Breast epithelium (tissue), 4 donors: ENCODE data around the gene TNNC2. TPM values are rescaled to one million over a fixed set of nuclear protein-coding genes. Genes with fewer than 3 reads are reported as not detected.
"Not testable (repeated sequence)": the region's sequence is repeated elsewhere in the genome, so short reads cannot be mapped to it uniquely, and the experiment has no call there.

Experiments used
- DNase-seq, 2 donors: peaks; one replicate each; pipeline ENCODE4 v3.0.0-alpha.2; 2019; ENCODE audit warnings: low spot score in 2 of 2
- H3K27ac ChIP-seq, 2 donors: fragments of 200-600 bp; sonication (generic) in 1 of 2; one replicate each; pipeline ENCODE4 v1.5.1; 2016 to 2019; ENCODE audit warnings: mild to moderate bottlenecking in 1 of 2
- H3K27me3 ChIP-seq, 2 donors: fragments of 200-600 bp; sonication (generic) in 1 of 2; one replicate each; pipeline versions ENCODE4 v1.5.1 to v1.6.0; 2017 to 2019; ENCODE audit warnings: control low read depth in 1 of 2, mild to moderate bottlenecking in 1 of 2
- H3K36me3 ChIP-seq: fragments of 200-600 bp; one replicate; pipeline ENCODE4 v1.5.1; 2019
- H3K4me1 ChIP-seq, 2 donors: fragments of 200-600 bp; sonication (generic); one replicate each; pipeline ENCODE4 v1.5.1; 2016 to 2019; ENCODE audit warnings: control low read depth in 1 of 2
- H3K4me3 ChIP-seq, 3 donors: fragments of 200-600 bp; sonication (generic); 1 replicate in 2 of 3; 2 replicates in 1 of 3; pipeline ENCODE4 v1.5.1; 2016 to 2019; ENCODE audit warnings: mild to moderate bottlenecking in 3 of 3, moderate library complexity in 2 of 3
- H3K9me3 ChIP-seq, 2 donors: fragments of 200-600 bp; sonication (generic) in 1 of 2; one replicate each; pipeline ENCODE4 v1.5.1; 2016 to 2019; ENCODE audit warnings: control low read depth in 1 of 2
- CTCF ChIP-seq, 3 donors: fragments of 450-650 bp; IDR thresholded peaks; one replicate each; pipeline ENCODE4 v1.5.1; 2016 to 2017; ENCODE audit warnings: antibody characterized with exemption in 3 of 3, mild to moderate bottlenecking in 3 of 3, moderate library complexity in 3 of 3
- POLR2A ChIP-seq: fragments of 450-650 bp; IDR thresholded peaks from one replicate; pipeline ENCODE4 v1.6.1; 2016; ENCODE audit warnings: antibody characterized with exemption, mild to moderate bottlenecking, moderate library complexity
- POLR2AphosphoS5 ChIP-seq, 3 donors: sonication (generic); formaldehyde crosslinking; IDR thresholded peaks; one replicate each; pipeline ENCODE4 v1.6.1; 2017; ENCODE audit warnings: antibody characterized with exemption in 3 of 3
- intact Hi-C: fragments of 100-400 bp; cut with DNase I; formaldehyde crosslinking; loops from one replicate; pipeline ENCODE4 v1.15.1; 2023; ENCODE audit warnings: low total_unique reads
- total RNA-seq, 3 donors: library from RNA; depleted of rRNA; stranded (reverse); fragments of >200 nt; gene quantifications; one replicate each; pipeline ENCODE4 v1.1.0, GENCODE V29; 2016

TNNC2 gene
- 1 to 10 TPM; 2.0 to 4.8 (median 2.6) TPM for total RNA-seq

- no peak for DNase-seq
- Histone ChIP-seq H3K27ac (peak within 1 kb of the TSS in 1 of 2 donors; percentile 63), H3K36me3 (no peaks in the 10 kb centered on the region), H3K27me3 (peaks cover 0 to 17% of the 10 kb centered on the region in 2 donors), H3K4me1 (peaks cover 0 to 4% of the 10 kb centered on the region in 2 donors), H3K4me3 (no peak within 1 kb of the TSS), H3K9me3 (no peaks in the 10 kb centered on the region)
- TF ChIP-seq POLR2AphosphoS5 (IDR thresholded peaks at IDR 0.05) (no peak), POLR2A (no peak), CTCF (IDR thresholded peaks at IDR 0.05) (no peak)
- intact Hi-C loops: no loop called here
Measured at GRCh38 chr20:45827030-45827652, at the start of gene TNNC2. Gene TNNC2, minus strand, starts transcription at chr20:45827312. Its CDS starts 64 bp downstream, at chr20:45827248.

GRCh38 chr20:45874576-45874975, 47.5 kb upstream of the TNNC2 start:
- no peak for DNase-seq
- no peak for TF ChIP-seq POLR2AphosphoS5 (IDR thresholded peaks at IDR 0.05)
- no peak for TF ChIP-seq CTCF (IDR thresholded peaks at IDR 0.05)
- TF ChIP-seq POLR2A: no peak
- intact Hi-C loops: no loop called here
- no peak overlapping the region for H3K27ac ChIP-seq
- H3K4me1 ChIP-seq: no peaks in the 10 kb centered on the region
- no peaks in the 10 kb centered on the region for H3K36me3 ChIP-seq
- H3K27me3 ChIP-seq: no peaks in the 10 kb centered on the region
- H3K9me3 ChIP-seq: no peaks in the 10 kb centered on the region
- no peak overlapping the region for H3K4me3 ChIP-seq

DNA sequence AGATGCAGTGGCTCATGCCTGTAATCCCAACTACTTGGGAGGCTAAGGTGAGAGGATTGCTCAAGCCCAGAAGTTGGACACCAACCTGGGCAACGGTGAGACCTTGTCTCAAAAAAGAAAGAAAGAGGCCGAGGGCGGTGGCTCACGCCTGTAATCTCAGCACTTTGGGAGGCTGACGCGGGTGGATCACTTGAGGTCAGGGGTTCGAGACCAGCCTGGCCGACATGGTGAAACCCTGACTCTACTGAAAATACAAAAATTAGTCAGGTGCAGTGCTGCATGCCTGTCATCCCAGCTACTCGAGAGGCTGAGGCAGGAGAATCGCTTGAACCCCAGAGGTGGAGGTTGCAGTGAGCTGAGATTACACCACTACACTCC, 47.0 kb upstream of the TNNC2 start:
- H3K36me3 ChIP-seq, H3K27me3 ChIP-seq, intact Hi-C loops, H3K4me3 ChIP-seq, DNase-seq, H3K9me3 ChIP-seq, H3K27ac ChIP-seq, H3K4me1 ChIP-seq: not testable (repeated sequence)

DNA sequence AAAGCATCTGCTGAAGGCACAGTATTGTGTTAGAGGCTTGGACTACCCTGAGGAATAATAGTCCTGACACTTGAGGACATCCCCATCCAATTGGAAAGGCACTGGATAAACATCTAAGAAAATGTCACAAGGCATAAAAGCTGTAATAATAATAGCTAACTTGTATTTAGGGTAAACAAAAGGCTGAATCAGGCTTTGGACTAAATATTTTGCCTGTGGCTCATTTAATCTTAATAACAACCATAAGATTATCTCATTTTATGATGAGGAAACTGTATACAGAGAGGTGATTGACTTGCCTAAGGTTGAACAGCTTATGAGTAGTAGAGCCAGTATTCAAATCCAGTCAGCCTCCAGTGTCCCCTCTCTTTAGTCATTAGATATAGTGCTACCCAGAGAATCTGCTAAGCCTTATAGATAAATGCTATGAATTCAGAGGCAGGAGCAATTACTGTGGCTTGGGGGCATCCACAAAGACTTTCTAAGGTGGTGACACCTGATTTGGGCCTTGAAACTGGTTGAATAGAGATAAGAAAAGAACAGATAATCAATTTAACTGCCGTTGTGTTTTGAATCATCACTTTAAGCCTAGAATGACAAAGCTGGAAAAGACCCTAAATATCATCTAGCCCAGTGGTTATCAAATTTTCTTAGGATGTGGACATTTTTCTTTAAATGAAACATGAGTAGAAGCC, 46.4 kb upstream of the TNNC2 start:
- TF ChIP-seq POLR2A (no peak), POLR2AphosphoS5 (IDR thresholded peaks at IDR 0.05) (no peak), CTCF (IDR thresholded peaks at IDR 0.05) (no peak)
- Histone ChIP-seq H3K4me1 (no peaks in the 10 kb centered on the region), H3K9me3 (no peaks in the 10 kb centered on the region), H3K27me3 (no peaks in the 10 kb centered on the region), H3K36me3 (no peaks in the 10 kb centered on the region), H3K27ac (no peak overlapping the region), H3K4me3 (no peak overlapping the region)
- intact Hi-C loops: no loop called here
- no peak for DNase-seq

- peak overlapping the region in 1 of 2 donors; percentile 52 for H3K27ac ChIP-seq
- peak in 1 of 2 donors; percentile 46 for DNase-seq
- H3K9me3 ChIP-seq: no peaks in the 10 kb centered on the region
- H3K4me1 ChIP-seq: no peaks in the 10 kb centered on the region
- no peak overlapping the region for H3K4me3 ChIP-seq
- no peak for TF ChIP-seq CTCF (IDR thresholded peaks at IDR 0.05)
- no peak for TF ChIP-seq POLR2AphosphoS5 (IDR thresholded peaks at IDR 0.05)
- TF ChIP-seq POLR2A: no peak
- intact Hi-C loops: no loop called here
- no peaks in the 10 kb centered on the region for H3K36me3 ChIP-seq
- no peaks in the 10 kb centered on the region for H3K27me3 ChIP-seq
Measured at GRCh38 chr20:45872626-45873025, 45.5 kb upstream of the TNNC2 start.
